Cardiac muscle cell (in vitro differentiated cells and primary cell): Measurements from ENCODE around the gene ERMP1. TPM values are rescaled to one million over a fixed set of nuclear protein-coding genes. Genes with fewer than 3 reads are reported as not detected.

Source experiments
- DNase-seq, 2 donors: peaks; one replicate each; pipeline versions ENCODE4 v3.0.0 to v3.0.0-alpha.2; 2010 to 2017; ENCODE audit warnings: low read depth in 1 of 2, low spot score in 1 of 2
- H3K27ac ChIP-seq: fragments of 200-600 bp; sonication (generic); 2 replicates; pipeline ENCODE4 v1.5.1; 2016
- H3K27me3 ChIP-seq: fragments of 200-600 bp; sonication (generic); 2 replicates; pipeline ENCODE4 v1.6.0; 2016; ENCODE audit warnings: control low read depth
- H3K36me3 ChIP-seq: fragments of 200-600 bp; sonication (generic); 2 replicates; pipeline ENCODE4 v1.5.1; 2016; ENCODE audit warnings: control low read depth
- H3K4me1 ChIP-seq: fragments of 200-600 bp; sonication (generic); 2 replicates; pipeline ENCODE4 v1.8.1; 2017; ENCODE audit warnings: low read depth, mild to moderate bottlenecking, mixed run types
- H3K4me3 ChIP-seq: fragments of 200-600 bp; sonication (generic); 2 replicates; pipeline ENCODE4 v1.5.1; 2016; ENCODE audit warnings: mild to moderate bottlenecking
- H3K9me3 ChIP-seq: fragments of 200-600 bp; sonication (generic); 2 replicates; pipeline ENCODE4 v1.5.1; 2017; ENCODE audit warnings: low read depth, mild to moderate bottlenecking, control low read depth
- polyA plus RNA-seq: library from polyadenylated mRNA; unstranded; fragments of >200 nt; fragmentation: Nextera tagmentation; extraction: Ambion mirVana; gene quantifications from 2 replicates; pipeline ENCODE4 v1.2.1, GENCODE V29; 2016
- total RNA-seq: library from RNA; depleted of rRNA; stranded (reverse); fragments of >200 nt; gene quantifications from 2 replicates; pipeline ENCODE4 v1.2.3, GENCODE V29; 2016
- TF ChIP-seq, protein P1 (sequence below): IDR thresholded peaks from 2 replicates; pipeline ENCODE4 v1.5.1; 2012; ENCODE audit warnings: low read depth, mild to moderate bottlenecking, low read length

The ERMP1 gene
- total and polyA plus RNA-seq, 2 experiments from 2014 or later: 18.1 to 31.5 TPM

GRCh38 chr9:5874048-5874447, 41.1 kb upstream of the ERMP1 start:
- H3K4me3 ChIP-seq: no peak overlapping the region
- H3K36me3 ChIP-seq: no peaks in the 10 kb centered on the region
- H3K4me1 ChIP-seq: no peaks in the 10 kb centered on the region
- no peak overlapping the region for H3K27ac ChIP-seq
- no peaks in the 10 kb centered on the region for H3K9me3 ChIP-seq
- TF ChIP-seq, protein P1, sequence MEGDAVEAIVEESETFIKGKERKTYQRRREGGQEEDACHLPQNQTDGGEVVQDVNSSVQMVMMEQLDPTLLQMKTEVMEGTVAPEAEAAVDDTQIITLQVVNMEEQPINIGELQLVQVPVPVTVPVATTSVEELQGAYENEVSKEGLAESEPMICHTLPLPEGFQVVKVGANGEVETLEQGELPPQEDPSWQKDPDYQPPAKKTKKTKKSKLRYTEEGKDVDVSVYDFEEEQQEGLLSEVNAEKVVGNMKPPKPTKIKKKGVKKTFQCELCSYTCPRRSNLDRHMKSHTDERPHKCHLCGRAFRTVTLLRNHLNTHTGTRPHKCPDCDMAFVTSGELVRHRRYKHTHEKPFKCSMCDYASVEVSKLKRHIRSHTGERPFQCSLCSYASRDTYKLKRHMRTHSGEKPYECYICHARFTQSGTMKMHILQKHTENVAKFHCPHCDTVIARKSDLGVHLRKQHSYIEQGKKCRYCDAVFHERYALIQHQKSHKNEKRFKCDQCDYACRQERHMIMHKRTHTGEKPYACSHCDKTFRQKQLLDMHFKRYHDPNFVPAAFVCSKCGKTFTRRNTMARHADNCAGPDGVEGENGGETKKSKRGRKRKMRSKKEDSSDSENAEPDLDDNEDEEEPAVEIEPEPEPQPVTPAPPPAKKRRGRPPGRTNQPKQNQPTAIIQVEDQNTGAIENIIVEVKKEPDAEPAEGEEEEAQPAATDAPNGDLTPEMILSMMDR: no peak
- H3K27me3 ChIP-seq: no peaks in the 10 kb centered on the region
- no peak for DNase-seq

DNA sequence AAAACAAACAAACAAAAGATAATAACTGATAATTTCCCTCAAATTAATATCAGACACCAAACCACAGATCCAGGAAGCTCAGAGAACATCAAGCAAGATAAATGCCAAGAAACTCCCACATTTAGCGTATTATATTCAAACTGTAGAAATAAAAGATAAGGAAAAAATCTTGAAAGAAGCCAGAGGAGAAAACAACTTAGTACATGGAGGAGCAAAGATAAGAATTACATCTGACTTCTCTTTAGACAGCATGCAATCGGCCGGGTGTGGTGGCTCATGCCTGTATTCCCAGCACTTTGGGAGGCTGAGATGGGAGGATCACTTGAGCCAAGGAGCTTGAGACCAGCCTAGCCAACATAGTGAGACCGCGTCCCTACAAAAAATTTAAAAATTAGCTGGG, 40.5 kb upstream of the ERMP1 start:
- H3K36me3 ChIP-seq: no peaks in the 10 kb centered on the region
- no peaks in the 10 kb centered on the region for H3K9me3 ChIP-seq
- no peaks in the 10 kb centered on the region for H3K4me1 ChIP-seq
- no peak overlapping the region for H3K4me3 ChIP-seq
- DNase-seq: peak in 1 of 2 donors; percentile 29
- TF ChIP-seq, protein P1: no peak
- H3K27ac ChIP-seq: no peak overlapping the region
- H3K27me3 ChIP-seq: no peaks in the 10 kb centered on the region

GRCh38 chr9:5872511-5872910, 39.6 kb upstream of the ERMP1 start:
- Histone ChIP-seq H3K4me3 (no peak overlapping the region), H3K27me3 (no peaks in the 10 kb centered on the region), H3K27ac (no peak overlapping the region), H3K4me1 (no peaks in the 10 kb centered on the region), H3K36me3 (no peaks in the 10 kb centered on the region), H3K9me3 (no peaks in the 10 kb centered on the region)
- peak in 1 of 2 donors; percentile 66 for DNase-seq
- TF ChIP-seq, protein P1: no peak

DNA sequence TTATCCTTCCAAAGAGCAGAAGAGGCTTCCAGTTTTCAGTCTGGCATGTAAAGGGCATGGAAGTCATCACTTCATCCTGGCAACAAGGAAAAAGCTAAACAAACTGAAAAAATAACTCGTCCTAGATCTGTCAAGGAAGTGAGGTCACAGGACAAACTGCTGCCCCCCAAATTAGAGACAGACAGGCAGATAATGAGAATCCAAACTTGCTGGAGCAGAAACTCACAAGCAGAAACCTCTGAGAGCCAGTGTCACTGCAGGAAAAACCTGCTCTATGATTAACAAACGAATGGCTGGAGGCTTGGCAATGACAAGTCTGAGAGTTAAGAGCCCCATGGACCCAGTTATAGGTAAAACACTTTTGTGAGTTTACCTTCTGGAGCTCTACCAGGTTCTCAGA, 38.9 kb upstream of the ERMP1 start:
- no peaks in the 10 kb centered on the region for H3K9me3 ChIP-seq
- H3K27me3 ChIP-seq: no peaks in the 10 kb centered on the region
- no peak overlapping the region for H3K4me3 ChIP-seq
- H3K36me3 ChIP-seq: no peaks in the 10 kb centered on the region
- H3K27ac ChIP-seq: no peak overlapping the region
- no peaks in the 10 kb centered on the region for H3K4me1 ChIP-seq
- TF ChIP-seq, protein P1: no peak
- DNase-seq: peak in 1 of 2 donors; percentile 8

- no peaks in the 10 kb centered on the region for H3K36me3 ChIP-seq
- TF ChIP-seq, protein P1: no peak
- no peaks in the 10 kb centered on the region for H3K4me1 ChIP-seq
- H3K27me3 ChIP-seq: no peaks in the 10 kb centered on the region
- H3K4me3 ChIP-seq: no peak overlapping the region
- DNase-seq: no peak
- H3K9me3 ChIP-seq: no peaks in the 10 kb centered on the region
- no peak overlapping the region for H3K27ac ChIP-seq
Observed at GRCh38 chr9:5870691-5871090, 37.8 kb upstream of the ERMP1 start.

- no peak overlapping the region for H3K27ac ChIP-seq
- no peaks in the 10 kb centered on the region for H3K27me3 ChIP-seq
- H3K4me3 ChIP-seq: no peak overlapping the region
- H3K9me3 ChIP-seq: no peaks in the 10 kb centered on the region
- no peaks in the 10 kb centered on the region for H3K4me1 ChIP-seq
- H3K36me3 ChIP-seq: no peaks in the 10 kb centered on the region
- DNase-seq: no peak
- TF ChIP-seq, protein P1: no peak
Observed at GRCh38 chr9:5870020-5870339, 37.1 kb upstream of the ERMP1 start.
